Hepatocyte (in vitro differentiated cells): Measurements from ENCODE around the gene RTN4IP1. TPM values are rescaled to one million over a fixed set of nuclear protein-coding genes. Genes with fewer than 3 reads are reported as not detected.

Experiments
- DNase-seq: peaks from one replicate; pipeline ENCODE4 v3.0.0-alpha.2; 2016; ENCODE audit warnings: low spot score
- H2AFZ ChIP-seq: fragments of 200-600 bp; sonication (generic); 2 replicates; pipeline ENCODE4 v1.6.0; 2016; ENCODE audit warnings: antibody characterized with exemption, mild to moderate bottlenecking
- H3K27ac ChIP-seq: fragments of 200-600 bp; sonication (generic); 2 replicates; pipeline ENCODE4 v1.5.1; 2016; ENCODE audit warnings: mild to moderate bottlenecking
- H3K27me3 ChIP-seq: fragments of 200-600 bp; sonication (generic); 2 replicates; pipeline ENCODE4 v1.6.1; 2016
- H3K36me3 ChIP-seq: fragments of 200-600 bp; sonication (generic); replicated peaks from 2 replicates; pipeline ENCODE4 v1.5.1; 2016; ENCODE audit warnings: low read depth; ENCODE audit not compliant: insufficient read depth
- H3K4me1 ChIP-seq: fragments of 200-600 bp; sonication (generic); 2 replicates; pipeline ENCODE4 v1.5.1; 2016; ENCODE audit warnings: mild to moderate bottlenecking, moderate library complexity; ENCODE audit not compliant: insufficient read depth
- H3K4me2 ChIP-seq: fragments of 200-600 bp; sonication (generic); 2 replicates; pipeline ENCODE4 v1.6.0; 2016
- H3K4me3 ChIP-seq: fragments of 200-600 bp; sonication (generic); 2 replicates; pipeline ENCODE4 v1.5.1; 2016; ENCODE audit warnings: mild to moderate bottlenecking
- H3K79me2 ChIP-seq: fragments of 200-600 bp; sonication (generic); 2 replicates; pipeline ENCODE4 v1.6.0; 2017; ENCODE audit warnings: mild to moderate bottlenecking
- H3K9me2 ChIP-seq: fragments of 200-600 bp; sonication (generic); replicated peaks from 2 replicates; pipeline ENCODE4 v1.6.0; 2017; ENCODE audit warnings: mild to moderate bottlenecking; ENCODE audit not compliant: insufficient read depth
- H3K9me3 ChIP-seq: fragments of 200-600 bp; sonication (generic); 2 replicates; pipeline ENCODE4 v1.5.1; 2016; ENCODE audit warnings: low read depth, mild to moderate bottlenecking
- H4K20me1 ChIP-seq: fragments of 200-600 bp; sonication (generic); 2 replicates; pipeline ENCODE4 v1.6.0; 2016; ENCODE audit warnings: mild to moderate bottlenecking; ENCODE audit not compliant: insufficient read depth, poor library complexity, severe bottlenecking
- CTCF ChIP-seq: fragments of 200-600 bp; sonication (generic); IDR thresholded peaks from 2 replicates; pipeline ENCODE4 v1.5.1; 2016; ENCODE audit warnings: antibody characterized with exemption, mild to moderate bottlenecking; ENCODE audit not compliant: poor library complexity
- EZH2 ChIP-seq: fragments of 200-600 bp; sonication (generic); IDR thresholded peaks from 2 replicates; pipeline ENCODE4 v1.6.1; 2016; ENCODE audit warnings: antibody characterized with exemption, mild to moderate bottlenecking, borderline replicate concordance
- EZH2phosphoT487 ChIP-seq: fragments of 200-600 bp; sonication (generic); IDR thresholded peaks from one replicate; pipeline ENCODE4 v1.6.1; 2018; ENCODE audit warnings: antibody characterized with exemption, mild to moderate bottlenecking, low read depth, moderate library complexity; ENCODE audit not compliant: unreplicated experiment, severe bottlenecking
- WGBS: methylation state at CpG from one replicate; pipeline ENCODE4 v1.1.6; 2016; ENCODE audit warnings: low lambda C conversion rate; ENCODE audit errors: missing lambda C conversion rate; 5-methylcytosine and 5-hydroxymethylcytosine counted together
- polyA plus RNA-seq: library from polyadenylated mRNA; unstranded; fragments of >200 nt; fragmentation: Nextera tagmentation; extraction: Ambion mirVana; gene quantifications from 2 replicates; pipeline ENCODE4 v1.2.1, GENCODE V29; 2016
- total RNA-seq: library from RNA; depleted of rRNA; stranded (reverse); fragments of >200 nt; gene quantifications from 2 replicates; pipeline ENCODE4 v1.2.3, GENCODE V29; 2014

RTN4IP1 gene
- total and polyA plus RNA-seq, 2 experiments from 2014 or later: 4.9 to 6.2 TPM

GRCh38 chr6:106671651-106672050 lies 42.4 kb upstream of the RTN4IP1 start:
- TF ChIP-seq EZH2phosphoT487 (no peak), CTCF (no peak), EZH2 (no peak)

GRCh38 chr6:106670236-106670635 lies 40.9 kb upstream of the RTN4IP1 start:
- H2AFZ ChIP-seq: no peak overlapping the region
- no peaks in the 10 kb centered on the region for H3K79me2 ChIP-seq
- H3K4me1 ChIP-seq: no peaks in the 10 kb centered on the region
- H3K4me3 ChIP-seq: no peak overlapping the region
- WGBS: 84% methylated on average over 6 of the region's 6 CpGs
- DNase-seq: no peak
- no peaks in the 10 kb centered on the region for H3K36me3 ChIP-seq
- no peak overlapping the region for H3K4me2 ChIP-seq
- H3K9me2 ChIP-seq: no peaks in the 10 kb centered on the region
- no peak overlapping the region for H3K27ac ChIP-seq
- no peak for TF ChIP-seq EZH2
- no peak for TF ChIP-seq EZH2phosphoT487
- TF ChIP-seq CTCF: no peak
- H3K27me3 ChIP-seq: no peaks in the 10 kb centered on the region
- no peaks in the 10 kb centered on the region for H4K20me1 ChIP-seq
- no peaks in the 10 kb centered on the region for H3K9me3 ChIP-seq

More at GRCh38 chr6:106671651-106672050, 42.4 kb upstream of the RTN4IP1 start:
- H3K4me3 ChIP-seq: no peak overlapping the region
- no peak overlapping the region for H3K4me2 ChIP-seq
- no peaks in the 10 kb centered on the region for H3K36me3 ChIP-seq
- H3K79me2 ChIP-seq: no peaks in the 10 kb centered on the region
- H4K20me1 ChIP-seq: no peaks in the 10 kb centered on the region
- no peak overlapping the region for H2AFZ ChIP-seq
- DNase-seq: no peak
- no peaks in the 10 kb centered on the region for H3K9me2 ChIP-seq
- no peak overlapping the region for H3K27ac ChIP-seq
- 97% methylated on average over 3 of the region's 3 CpGs for WGBS
- H3K4me1 ChIP-seq: no peaks in the 10 kb centered on the region
- no peaks in the 10 kb centered on the region for H3K27me3 ChIP-seq
- no peaks in the 10 kb centered on the region for H3K9me3 ChIP-seq

- WGBS: 93% methylated on average over 4 of the region's 4 CpGs
- TF ChIP-seq EZH2phosphoT487 (no peak), EZH2 (no peak), CTCF (no peak)
- Histone ChIP-seq H3K27ac (no peak overlapping the region), H3K79me2 (no peaks in the 10 kb centered on the region), H4K20me1 (no peaks in the 10 kb centered on the region), H3K36me3 (no peaks in the 10 kb centered on the region), H3K4me3 (no peak overlapping the region), H3K27me3 (no peaks in the 10 kb centered on the region), H3K9me2 (no peaks in the 10 kb centered on the region), H3K9me3 (no peaks in the 10 kb centered on the region), H2AFZ (no peak overlapping the region), H3K4me1 (no peaks in the 10 kb centered on the region), H3K4me2 (no peak overlapping the region)
- DNase-seq: no peak
These were observed 37.7 kb upstream of the RTN4IP1 start for GRCh38 chr6:106667022-106667402.
